SIG-M5 treated with dmso at 0.1 percent for 504 hours (cell line): ENCODE measurements around the gene KDM8.

Experiments
- DNase-seq: peaks from one replicate; lab custom pipeline; 2025; ENCODE audit not compliant: unreplicated experiment; lab: John Stamatoyannopoulos, UW

The KDM8 gene

DNA sequence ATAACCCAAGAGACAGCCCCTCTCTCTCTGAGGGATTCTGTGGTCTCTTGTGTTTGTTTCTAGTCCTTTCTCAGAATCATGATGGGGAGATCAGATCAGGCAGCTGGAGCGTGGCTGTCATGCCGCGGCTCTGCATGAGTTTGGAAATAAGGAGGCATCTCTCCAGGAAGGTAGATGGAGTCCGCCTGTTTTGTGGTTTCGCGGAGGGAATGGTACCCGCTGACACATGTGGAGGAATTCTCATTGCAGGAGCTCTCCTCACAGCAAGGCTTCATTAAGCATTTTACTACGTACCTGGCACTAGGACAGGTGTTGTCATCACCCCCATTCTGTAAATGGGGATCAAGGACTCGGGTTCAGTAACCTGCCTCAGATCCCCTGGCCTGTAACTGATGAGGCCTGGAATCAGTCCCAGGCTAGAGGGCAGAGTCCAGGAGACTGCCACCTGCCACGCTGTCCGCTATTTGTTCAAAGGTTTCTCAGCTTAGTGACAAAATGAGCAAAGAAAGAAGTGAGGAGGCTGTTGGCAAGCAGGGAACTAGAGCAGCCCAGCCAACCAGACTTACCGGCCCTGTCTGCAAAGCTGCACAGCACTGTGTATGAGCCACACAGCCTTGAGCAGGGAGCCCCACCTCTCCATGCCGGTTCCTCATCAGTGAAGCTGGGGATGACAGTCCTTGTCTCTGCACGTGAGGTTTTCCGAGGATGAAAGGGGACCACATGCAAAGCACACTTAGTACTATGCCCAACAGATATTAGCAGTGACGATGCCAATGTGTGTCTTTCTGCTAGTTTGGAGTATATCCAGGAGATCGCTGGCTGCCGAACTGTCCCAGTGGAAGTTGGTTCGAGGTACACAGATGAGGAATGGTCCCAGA is 11.0 kb downstream of the KDM8 start:
- no peak for DNase-seq

GRCh38 chr16:27215660-27216059 is 12.3 kb downstream of the KDM8 start:
- DNase-seq, result no peak

DNA sequence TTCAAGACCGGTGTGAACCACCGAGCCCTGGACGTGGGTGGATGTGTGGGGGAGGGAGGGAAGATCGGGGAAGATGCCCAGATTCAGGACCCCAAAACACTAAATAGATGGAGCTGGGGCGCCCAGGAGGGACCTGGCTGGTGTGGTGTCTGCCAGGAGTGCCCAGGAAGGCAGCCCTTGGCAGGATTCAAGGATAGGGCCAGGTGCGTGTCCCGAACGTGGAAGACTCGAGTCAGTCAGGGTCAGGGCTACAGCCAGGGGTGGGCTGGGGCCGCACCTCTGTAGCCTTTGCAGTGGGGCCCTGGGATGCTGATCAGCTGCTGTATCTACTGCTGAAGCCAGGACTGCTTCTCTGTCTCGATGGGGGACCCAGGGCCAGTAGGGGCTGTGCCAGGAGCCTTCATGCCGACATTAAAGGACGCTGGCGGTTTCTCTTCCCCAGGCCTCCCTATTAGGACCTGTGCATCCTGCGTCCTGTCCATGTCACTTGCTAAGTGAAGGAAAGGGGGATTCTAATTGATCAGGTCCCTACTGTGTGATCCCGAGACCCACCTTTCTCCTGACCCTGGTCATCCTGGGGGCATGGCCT is 13.1 kb downstream of the KDM8 start:
- no peak for DNase-seq

DNA sequence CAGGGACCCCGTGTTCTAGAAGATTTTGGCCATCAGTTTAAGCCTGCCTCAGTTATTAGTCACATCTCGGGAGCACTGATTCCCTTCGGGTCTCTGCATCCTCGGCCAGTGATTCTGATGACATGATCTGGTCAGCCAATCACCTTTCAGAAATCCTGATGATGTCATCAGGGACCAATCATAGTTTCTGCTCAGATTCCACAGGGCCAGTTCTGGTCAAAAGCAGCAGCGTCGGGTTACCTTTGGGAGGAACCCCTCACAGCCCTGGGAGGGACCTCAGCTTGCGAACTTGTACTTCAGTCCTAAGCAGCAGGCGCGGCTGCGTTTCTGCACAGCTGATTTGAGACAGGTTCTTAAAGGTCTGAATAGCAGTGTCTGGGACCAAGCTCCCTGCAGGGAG is 13.9 kb downstream of the KDM8 start:
- no peak for DNase-seq

- no peak for DNase-seq
Measured at GRCh38 chr16:27218756-27219155, 15.4 kb downstream of the KDM8 start.

- DNase-seq, result no peak
Measured at GRCh38 chr16:27219161-27219560, 15.8 kb downstream of the KDM8 start.

GRCh38 chr16:27220120-27220519 is 16.8 kb downstream of the KDM8 start:
- DNase-seq, result no peak

- DNase-seq, result no peak
Measured at GRCh38 chr16:27220527-27220926, 17.2 kb downstream of the KDM8 start.

DNA sequence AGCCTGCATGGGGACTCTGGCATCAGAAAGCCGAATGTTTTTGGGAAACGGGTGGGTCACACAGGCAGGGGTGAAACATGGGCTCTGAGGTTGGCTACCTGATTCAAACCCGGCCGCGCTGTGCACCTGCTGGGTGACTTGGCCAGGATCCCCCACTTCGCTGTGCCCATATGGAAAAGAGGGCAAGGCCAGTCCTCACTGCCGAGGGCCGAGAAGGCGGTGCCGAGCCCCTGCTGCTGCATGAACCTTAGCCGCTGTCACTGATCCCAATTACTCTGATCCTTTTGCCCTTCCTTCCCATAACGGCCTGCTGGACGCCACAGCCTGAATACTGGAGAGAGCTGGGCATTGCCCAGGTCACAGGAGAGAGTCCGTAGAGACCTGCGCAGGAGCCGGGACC is 17.7 kb downstream of the KDM8 start:
- no peak for DNase-seq

DNA sequence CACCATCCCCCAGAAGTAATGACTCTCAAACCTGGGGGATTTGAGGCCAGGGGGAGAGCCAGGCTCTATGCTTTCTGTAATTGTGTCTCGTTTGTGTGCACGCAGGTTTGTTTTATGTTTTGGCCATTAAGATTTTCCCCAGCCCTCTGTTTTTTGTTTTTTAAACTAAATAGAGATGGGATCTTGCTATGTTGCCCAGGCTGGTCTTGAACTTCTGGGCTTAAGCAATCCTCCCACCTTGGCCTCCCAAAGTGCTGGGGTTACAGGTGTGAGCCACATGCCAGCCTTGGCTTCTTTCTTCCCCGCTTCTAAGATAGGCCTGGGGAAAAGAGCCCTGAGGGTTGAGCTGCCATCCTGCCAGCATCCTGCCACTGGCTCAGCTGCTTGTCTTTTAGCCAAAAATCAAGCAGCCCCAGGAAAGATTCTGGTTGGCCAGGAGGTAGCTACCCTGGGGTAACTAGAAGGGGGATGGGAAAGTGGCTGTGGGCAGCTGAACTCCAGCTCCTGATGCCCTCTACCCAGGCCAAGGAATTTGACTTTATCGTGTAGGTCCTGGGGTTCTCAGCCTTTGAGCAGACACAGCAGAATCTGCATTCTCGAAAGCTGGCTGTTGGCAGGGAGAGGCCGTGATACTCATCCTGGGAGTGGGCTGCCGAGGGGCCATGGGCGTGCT is 18.4 kb downstream of the KDM8 start:
- no peak for DNase-seq

DNA sequence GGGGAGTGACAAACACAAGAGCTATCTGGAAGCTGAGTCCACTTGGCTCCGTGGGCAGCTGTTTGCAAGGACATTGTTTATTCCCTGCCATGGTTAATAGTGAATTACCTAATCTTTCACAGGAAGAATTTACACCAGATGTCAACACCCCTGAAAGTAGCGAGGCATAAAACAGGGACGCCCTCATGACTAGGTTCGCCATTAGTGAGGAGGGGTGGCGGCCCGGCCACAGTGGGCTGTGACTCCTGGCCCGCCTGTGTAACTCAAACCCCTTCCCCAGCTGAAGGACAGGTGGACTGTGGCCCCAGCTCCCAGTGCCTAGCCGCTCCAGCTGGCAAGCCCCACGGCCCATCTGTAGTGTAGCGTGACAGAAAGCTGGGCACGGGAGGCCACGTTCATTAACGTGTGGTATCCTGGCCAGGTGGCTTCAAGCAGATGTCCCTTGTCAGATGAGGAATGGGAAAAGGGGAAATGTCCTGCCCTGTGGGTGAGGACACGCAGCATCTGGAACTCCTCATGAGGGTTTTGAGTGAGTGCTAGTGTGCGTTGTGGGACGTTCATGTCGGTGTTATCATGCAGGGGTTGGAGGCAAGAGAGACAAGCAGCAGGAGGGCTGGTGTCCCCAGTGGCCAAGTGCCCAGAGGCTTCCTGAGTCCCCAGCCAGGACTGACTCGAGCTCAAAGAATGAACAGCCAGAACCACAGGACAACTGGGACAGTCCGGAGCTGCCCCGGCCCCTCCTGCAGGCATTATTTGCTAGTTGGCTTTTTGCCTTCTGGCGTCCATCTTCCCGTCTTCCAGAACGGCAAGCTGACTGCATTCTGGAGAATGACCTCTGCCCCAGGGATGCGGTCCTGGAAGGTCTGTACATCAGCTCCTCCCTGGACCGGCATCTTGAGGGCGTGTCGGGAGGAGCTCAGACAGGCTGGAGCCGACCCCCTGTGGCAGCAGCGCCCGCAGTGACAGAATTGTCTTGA is 19.2 kb downstream of the KDM8 start:
- no peak for DNase-seq

DNA sequence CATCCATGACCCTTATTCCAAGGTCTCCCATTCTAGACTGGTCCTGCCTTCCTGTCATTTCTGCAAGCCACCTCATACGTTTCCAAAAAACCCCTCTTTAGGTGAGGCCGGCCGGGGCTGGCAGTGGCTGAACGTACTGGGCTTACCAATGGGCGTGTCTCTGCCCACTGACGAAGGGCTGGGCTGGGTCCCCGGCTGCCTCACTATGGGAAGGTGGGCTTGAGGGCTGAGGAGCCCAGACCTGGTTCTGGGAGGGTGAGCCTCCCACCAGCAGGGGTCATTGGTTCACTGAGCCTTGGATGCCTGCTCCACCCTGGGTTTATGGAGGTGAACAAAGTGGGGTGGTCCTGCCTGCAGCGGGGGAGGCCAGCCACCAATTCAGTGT is 19.9 kb downstream of the KDM8 start:
- no peak for DNase-seq

GRCh38 chr16:27223701-27224100 is 20.4 kb downstream of the KDM8 start:
- DNase-seq, result no peak

- DNase-seq, result no peak
Measured at GRCh38 chr16:27224271-27224737, 21.0 kb downstream of the KDM8 start.

GRCh38 chr16:27224741-27225300 is 21.5 kb downstream of the KDM8 start:
- DNase-seq, result no peak

- no peak for DNase-seq
Measured at GRCh38 chr16:27225536-27226360, 22.4 kb downstream of the KDM8 start.

GRCh38 chr16:27226476-27226875 is 23.1 kb downstream of the KDM8 start:
- no peak for DNase-seq

GRCh38 chr16:27226976-27227705 is 23.8 kb downstream of the KDM8 start:
- no peak for DNase-seq

DNA sequence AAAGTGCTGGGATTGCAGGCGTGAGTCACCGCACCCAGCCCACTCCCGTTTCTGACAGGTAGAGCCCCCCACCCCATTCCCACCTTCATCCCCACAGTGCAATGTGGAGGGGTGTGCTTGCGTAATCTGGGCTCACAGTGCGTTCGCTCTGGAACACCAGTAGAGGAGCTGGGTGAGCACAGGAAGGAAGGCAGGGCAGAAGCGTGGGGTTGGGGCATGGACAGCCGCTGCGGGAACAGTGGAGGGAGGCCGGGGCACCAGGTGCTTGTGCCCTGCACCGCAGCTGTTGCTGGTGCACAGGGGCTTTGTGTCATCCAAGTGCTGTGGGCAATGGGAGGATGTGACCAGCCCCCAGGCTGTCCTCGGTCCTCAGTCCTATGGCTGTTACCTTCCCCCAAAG is 24.7 kb downstream of the KDM8 start:
- no peak for DNase-seq
